Fibroblast of lung (primary cell): Measurements from ENCODE around the gene HMX1. TPM values are rescaled to one million over a fixed set of nuclear protein-coding genes. Genes with fewer than 3 reads are reported as not detected.

Experiments
- DNase-seq, 2 donors: peaks; one replicate each; pipeline versions ENCODE4 v3.0.0 to v3.0.0-alpha.2; 2010; ENCODE audit warnings: low read depth in 2 of 2
- H2AFZ ChIP-seq: 2 replicates; pipeline ENCODE4 v1.5.1; 2012; ENCODE audit warnings: low read length, control low read depth, inconsistent platforms
- H3K27ac ChIP-seq: 2 replicates; pipeline ENCODE4 v1.5.1; 2011; ENCODE audit warnings: low read length, control low read depth; ENCODE audit not compliant: insufficient read depth
- H3K27me3 ChIP-seq: 2 replicates; pipeline ENCODE4 v1.5.1; 2011; ENCODE audit warnings: mild to moderate bottlenecking, low read length; ENCODE audit not compliant: control insufficient read depth, insufficient read depth
- H3K36me3 ChIP-seq: 2 replicates; pipeline ENCODE4 v1.5.1; 2011; ENCODE audit warnings: low read length; ENCODE audit not compliant: control insufficient read depth, insufficient read depth
- H3K4me1 ChIP-seq: 2 replicates; pipeline ENCODE4 v1.5.1; 2011; ENCODE audit warnings: low read length; ENCODE audit not compliant: control insufficient read depth, insufficient read depth; ENCODE audit errors: extremely low read depth
- H3K4me2 ChIP-seq: 2 replicates; pipeline ENCODE4 v1.5.1; 2011; ENCODE audit warnings: low read length, control low read depth; ENCODE audit not compliant: insufficient read depth; ENCODE audit errors: extremely low read depth
- H3K4me3 ChIP-seq, 4 experiments: fragments of 200-600 bp in 1 of 4; sonication (generic) in 1 of 4; replicated peaks in 1 of 4; 2 replicates each; pipeline ENCODE4 v1.5.1; 2011 to 2016; ENCODE audit warnings: low read length in 4 of 4, low read depth in 3 of 4, mild to moderate bottlenecking in 3 of 4, control low read depth in 2 of 4, inconsistent platforms in 1 of 4, mixed read lengths in 1 of 4; ENCODE audit not compliant: insufficient read depth in 1 of 4; ENCODE audit errors: control extremely low read depth in 1 of 4
- H3K79me2 ChIP-seq: 2 replicates; pipeline ENCODE4 v1.5.1; 2012; ENCODE audit warnings: mild to moderate bottlenecking, low read length, inconsistent platforms; ENCODE audit not compliant: control insufficient read depth, insufficient read depth
- H3K9ac ChIP-seq: 2 replicates; pipeline ENCODE4 v1.5.1; 2011; ENCODE audit warnings: mild to moderate bottlenecking, low read length, control low read depth; ENCODE audit not compliant: insufficient read depth
- H3K9me3 ChIP-seq: 2 replicates; pipeline ENCODE4 v1.5.1; 2012; ENCODE audit warnings: low read depth, low read length; ENCODE audit not compliant: control insufficient read depth, insufficient read depth
- H4K20me1 ChIP-seq: 2 replicates; pipeline ENCODE4 v1.5.1; 2011; ENCODE audit warnings: low read length; ENCODE audit not compliant: control insufficient read depth, insufficient read depth; ENCODE audit errors: extremely low read depth
- CTCF ChIP-seq, 2 donors: IDR thresholded peaks in 1 of 2; conservative IDR thresholded peaks in 1 of 2; 1 replicate in 1 of 2; 2 replicates in 1 of 2; pipeline ENCODE4 v1.5.1; 2011 to 2012; ENCODE audit warnings: low read length in 2 of 2, control low read depth in 1 of 2, inconsistent platforms in 1 of 2, low read depth in 1 of 2, mild to moderate bottlenecking in 1 of 2
- EZH2 ChIP-seq: IDR thresholded peaks from 2 replicates; pipeline ENCODE4 v1.5.1; 2012; ENCODE audit warnings: low read length, control low read depth, mild to moderate bottlenecking; ENCODE audit errors: missing control alignments
- polyA plus RNA-seq, 2 donors: library from polyadenylated mRNA; depleted of rRNA in 1 of 2; stranded (reverse) in 1 of 2; unstranded in 1 of 2; fragments of >200 nt; gene quantifications; 2 replicates each; pipeline ENCODE4 v1.2.1, GENCODE V29; 2011 to 2012; ENCODE audit warnings: missing spikeins in 1 of 2
- total RNA-seq: library from RNA; depleted of rRNA; stranded (reverse); fragments of >200 nt; gene quantifications from 2 replicates; pipeline ENCODE4 v1.2.1, GENCODE V29; 2014

The HMX1 gene
- total and polyA plus RNA-seq, 2 donors (not counting 1 experiment from before 2014, with no cell fraction given) = not detected

GRCh38 chr4:8900588-8900987 is 28.9 kb upstream of the HMX1 start:
- H3K27ac ChIP-seq = no peak overlapping the region
- no peak overlapping the region for H3K4me2 ChIP-seq
- no peaks in the 10 kb centered on the region for H3K79me2 ChIP-seq
- H3K9me3 ChIP-seq = no peaks in the 10 kb centered on the region
- H3K4me3 ChIP-seq = no peak overlapping the region
- H3K36me3 ChIP-seq = no peaks in the 10 kb centered on the region
- no peaks in the 10 kb centered on the region for H4K20me1 ChIP-seq
- H2AFZ ChIP-seq = no peak overlapping the region
- no peaks in the 10 kb centered on the region for H3K4me1 ChIP-seq
- H3K9ac ChIP-seq = no peak overlapping the region
- TF ChIP-seq CTCF (conservative IDR thresholded peaks at IDR 0.05 in 1 of 2, IDR thresholded peaks at IDR 0.05 in 1 of 2; ENCODE audit: low read depth in 1 of 2, low read length in 2 of 2) (no peak), EZH2 (no peak)
- DNase-seq = no peak
- no peaks in the 10 kb centered on the region for H3K27me3 ChIP-seq

GRCh38 chr4:8898419-8898818 is 26.8 kb upstream of the HMX1 start:
- Histone ChIP-seq H3K4me2 (no peak overlapping the region), H3K36me3 (no peaks in the 10 kb centered on the region), H3K27ac (no peak overlapping the region), H3K79me2 (no peaks in the 10 kb centered on the region), H3K9ac (no peak overlapping the region), H2AFZ (no peak overlapping the region), H3K4me3 (no peak overlapping the region), H3K9me3 (no peaks in the 10 kb centered on the region), H4K20me1 (no peaks in the 10 kb centered on the region), H3K4me1 (no peaks in the 10 kb centered on the region), H3K27me3 (peaks cover 4% of the 10 kb centered on the region)
- no peak for DNase-seq
- TF ChIP-seq EZH2 (no peak), CTCF (conservative IDR thresholded peaks at IDR 0.05 in 1 of 2, IDR thresholded peaks at IDR 0.05 in 1 of 2; ENCODE audit: low read depth in 1 of 2, low read length in 2 of 2) (no peak)

GRCh38 chr4:8897251-8898167 is 25.9 kb upstream of the HMX1 start:
- no peak for TF ChIP-seq EZH2
- TF ChIP-seq CTCF (conservative IDR thresholded peaks at IDR 0.05 in 1 of 2, IDR thresholded peaks at IDR 0.05 in 1 of 2; ENCODE audit: low read depth in 1 of 2, low read length in 2 of 2) = no peak
- DNase-seq = no peak
- Histone ChIP-seq H3K4me3 (no peak overlapping the region), H3K9ac (no peak overlapping the region), H3K27me3 (peaks cover 6% of the 10 kb centered on the region), H4K20me1 (no peaks in the 10 kb centered on the region), H3K36me3 (no peaks in the 10 kb centered on the region), H3K27ac (no peak overlapping the region), H3K79me2 (no peaks in the 10 kb centered on the region), H3K4me2 (no peak overlapping the region), H3K9me3 (no peaks in the 10 kb centered on the region), H2AFZ (no peak overlapping the region), H3K4me1 (no peaks in the 10 kb centered on the region)
